Stimulated activated CD4-positive, alpha-beta T cell treated with anti-CD3 and anti-CD28 coated beads, Interleukin-2, amount 100 ng/mL, for 24 hours (primary cell): ENCODE results near the gene CD5L.

Source experiments
- DNase-seq, 2 donors: peaks; one replicate each; pipeline ENCODE4 v3.0.0-alpha.2; 2020

CD5L gene

GRCh38 chr1:157806431-157807149, 35.0 kb downstream of the CD5L start:
- no peak for DNase-seq

DNA sequence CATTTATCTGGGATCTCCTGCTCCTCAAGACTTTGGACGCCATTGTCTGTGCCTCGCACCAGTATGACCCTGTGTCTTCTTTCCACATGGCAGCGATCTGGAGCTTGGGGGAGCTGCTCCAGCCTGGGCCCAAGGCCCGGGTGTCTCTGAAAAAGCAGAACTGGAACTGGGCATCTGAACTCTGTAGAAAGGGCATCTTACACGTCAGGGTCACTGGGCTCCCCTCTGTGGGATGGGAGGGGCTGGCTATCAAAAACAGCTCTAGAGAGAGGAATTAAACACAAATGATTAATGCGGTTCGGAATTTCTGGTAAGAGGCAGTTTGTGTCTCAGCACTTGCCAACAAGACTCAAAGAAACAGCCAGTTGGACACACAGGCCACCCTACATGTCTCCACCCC, 37.8 kb downstream of the CD5L start:
- DNase-seq = no peak

- DNase-seq = no peak
Observed at GRCh38 chr1:157799996-157800395, 41.6 kb downstream of the CD5L start.

- DNase-seq = no peak
Observed at GRCh38 chr1:157798211-157798610, 43.4 kb downstream of the CD5L start.

DNA sequence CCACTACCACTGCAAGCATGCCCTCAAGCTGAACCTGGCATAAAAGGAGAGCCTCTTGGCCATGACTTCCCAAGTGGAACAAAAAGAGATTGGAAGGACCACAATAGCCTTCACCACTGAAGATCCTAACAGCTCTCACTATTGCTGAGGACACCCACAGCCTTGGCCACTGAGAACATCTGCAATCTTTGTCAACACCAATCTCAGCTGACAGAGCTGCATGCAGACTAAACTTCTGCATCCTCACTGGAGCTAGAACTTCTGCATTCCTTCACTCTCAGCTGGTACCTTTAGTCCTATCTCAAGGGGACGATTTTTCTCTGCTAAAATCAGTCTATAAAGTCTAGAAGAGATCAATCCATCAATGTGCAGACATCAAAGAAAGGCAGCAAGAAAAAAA, 56.4 kb downstream of the CD5L start:
- DNase-seq = no peak

GRCh38 chr1:157784801-157785200, 56.8 kb downstream of the CD5L start:
- DNase-seq = no peak

GRCh38 chr1:157782931-157783330, 58.7 kb downstream of the CD5L start:
- DNase-seq = no peak

GRCh38 chr1:157781048-157781447, 60.6 kb downstream of the CD5L start:
- no peak for DNase-seq
